ENCODE results near the gene SPRR5.

- TF ChIP-seq CTCF (IDR thresholded peaks at IDR 0.05) (no peak), POLR2A (IDR thresholded peaks at IDR 0.05) (no peak)
Observed at GRCh38 chr1:152901631-152902030, 45.4 kb upstream of the SPRR5 start.
